CD4-positive, alpha-beta T cell treated with Interleukin-15 for 4 hours (primary cell): ENCODE data around the gene INPP5A.
"Not testable (repeated sequence)": the region's sequence is repeated elsewhere in the genome, so short reads cannot be mapped to it uniquely, and the experiment has no call there.

ENCODE experiments used
- DNase-seq: peaks from one replicate; pipeline ENCODE4 v3.0.0-alpha.2; 2020; ENCODE audit warnings: low spot score

INPP5A gene

DNA sequence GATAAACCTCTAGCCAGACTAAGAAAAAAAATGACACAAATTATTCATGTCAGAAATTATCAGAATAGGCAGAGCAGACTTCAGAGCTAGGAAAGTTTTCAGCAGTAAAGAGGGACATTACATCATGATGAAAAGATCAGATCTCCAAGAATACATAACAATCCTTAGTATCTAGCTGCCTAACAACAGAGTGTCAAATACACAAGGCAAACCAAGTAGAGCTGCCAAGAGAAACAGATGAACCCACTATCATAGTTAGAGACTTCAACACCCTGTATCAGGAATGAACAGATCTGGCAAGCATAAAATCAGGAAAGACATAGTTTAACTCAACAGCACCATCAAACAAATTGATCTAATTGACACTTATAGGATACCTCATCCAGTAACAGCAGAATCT lies 156.1 kb downstream of the INPP5A start:
- no peak for DNase-seq

DNA sequence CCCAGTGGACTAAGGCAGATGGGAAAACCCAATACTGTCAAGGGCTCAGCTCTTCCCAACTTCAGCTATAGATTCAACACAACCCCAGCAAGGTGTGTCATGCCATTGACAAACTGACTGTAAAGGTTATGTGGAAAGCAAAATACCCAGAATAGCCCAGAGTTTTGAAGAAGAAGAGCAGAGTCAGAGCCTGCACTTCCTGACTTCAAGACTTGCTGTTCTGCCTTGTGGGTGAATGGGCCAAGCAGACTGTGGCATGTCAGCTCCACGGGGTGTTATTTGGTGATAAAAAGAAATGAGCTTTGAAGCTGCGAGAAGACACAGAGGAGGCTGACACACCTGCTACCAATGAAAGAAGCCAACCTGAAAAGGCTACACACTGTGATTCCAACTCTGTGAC lies 158.6 kb downstream of the INPP5A start:
- DNase-seq: no peak

DNA sequence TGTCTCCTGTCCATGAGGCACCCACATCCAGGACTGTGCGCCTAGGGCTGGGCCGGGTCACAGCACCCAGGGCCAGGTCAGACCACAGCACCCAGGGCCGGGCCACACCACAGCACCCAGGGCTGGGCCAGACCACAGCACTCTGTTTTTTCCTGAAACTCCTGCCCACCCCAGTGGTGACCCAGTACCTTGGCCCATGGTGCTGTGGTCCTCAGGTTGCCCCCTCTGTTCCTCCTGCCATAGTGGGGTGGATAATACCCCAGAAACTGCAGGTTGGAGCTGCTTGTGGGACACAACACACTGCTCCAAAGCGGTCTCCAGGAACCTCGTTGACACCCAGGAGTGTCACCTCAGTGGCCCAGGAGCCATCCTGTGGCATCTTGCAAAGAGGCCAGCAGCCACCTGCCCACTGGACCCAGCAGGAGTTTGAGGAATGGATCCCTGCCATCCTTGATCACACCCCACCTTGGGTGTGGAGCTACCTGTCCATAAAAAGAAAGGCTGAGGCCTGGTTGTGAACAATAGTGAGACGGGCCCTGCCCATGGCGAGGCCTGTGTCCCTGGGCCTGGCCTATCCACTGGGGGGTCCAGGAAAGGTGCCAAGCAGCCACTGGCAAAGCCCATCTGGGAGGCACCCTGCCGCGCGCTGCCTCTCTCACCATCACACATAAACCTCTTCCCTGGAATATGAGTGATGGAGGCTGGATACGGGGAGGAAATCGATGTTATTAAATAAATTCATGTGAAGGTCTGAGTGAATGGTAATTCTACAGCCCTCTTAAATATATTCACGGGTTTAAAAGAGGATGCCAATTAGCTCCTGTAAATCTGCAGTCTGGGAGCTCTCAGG lies 159.4 kb downstream of the INPP5A start:
- DNase-seq: no peak

DNA sequence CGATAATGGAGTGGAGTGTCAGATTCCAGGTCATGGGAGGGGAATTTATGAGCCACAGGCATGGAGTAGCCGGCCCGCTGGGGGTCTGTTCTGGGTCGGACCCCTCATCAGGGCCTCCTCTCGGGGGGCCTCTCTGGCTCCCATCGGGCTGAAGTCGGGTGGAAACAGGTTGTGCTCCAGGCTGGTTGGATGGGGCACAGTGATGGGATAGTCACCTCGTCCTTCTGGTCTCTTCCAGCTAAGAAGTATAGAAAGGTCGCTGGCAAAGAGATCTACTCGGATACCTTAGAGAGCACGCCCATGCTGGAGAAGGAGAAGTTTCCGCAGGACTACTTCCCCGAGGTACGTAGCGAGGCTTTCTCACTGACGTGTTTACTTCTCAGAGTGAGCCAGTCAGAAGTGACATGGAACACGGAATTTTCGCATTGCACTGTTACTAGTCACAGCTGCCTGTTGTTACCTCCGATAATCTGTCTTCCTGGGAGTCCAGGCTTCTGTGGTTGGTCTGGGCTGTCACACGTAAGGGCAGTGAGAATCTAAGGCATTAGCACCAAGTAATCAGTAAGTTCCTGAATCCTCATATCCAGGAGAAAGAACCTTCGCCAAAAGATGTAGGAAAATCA lies 160.1 kb downstream of the INPP5A start:
- no peak for DNase-seq

DNA sequence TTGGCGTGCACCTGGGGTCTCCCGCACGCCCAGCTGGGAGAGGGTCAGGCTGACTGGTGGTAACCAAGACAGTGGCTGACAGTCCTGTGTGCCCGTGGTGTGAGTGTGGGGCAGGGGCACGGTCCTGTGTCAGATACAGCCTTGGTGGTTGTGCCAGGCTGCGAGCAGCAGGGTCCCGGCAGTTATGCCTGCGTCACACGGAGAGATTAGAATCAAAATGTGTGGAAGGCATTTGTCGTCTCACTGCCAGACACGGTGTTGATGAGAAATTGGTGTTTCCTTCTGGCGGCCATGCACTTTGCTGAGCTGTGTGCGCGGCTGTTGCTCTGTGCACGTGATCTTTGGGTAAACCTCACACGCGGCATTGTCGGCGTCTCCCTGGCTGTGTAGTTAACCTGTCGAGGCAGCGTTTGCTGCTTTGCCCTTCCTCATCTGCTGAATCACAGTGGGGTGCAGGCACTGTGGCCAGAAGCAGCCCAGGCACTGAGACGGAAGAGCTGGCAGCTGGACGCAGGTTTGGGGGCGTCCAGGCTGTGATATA lies 160.7 kb downstream of the INPP5A start:
- DNase-seq: no peak

DNA sequence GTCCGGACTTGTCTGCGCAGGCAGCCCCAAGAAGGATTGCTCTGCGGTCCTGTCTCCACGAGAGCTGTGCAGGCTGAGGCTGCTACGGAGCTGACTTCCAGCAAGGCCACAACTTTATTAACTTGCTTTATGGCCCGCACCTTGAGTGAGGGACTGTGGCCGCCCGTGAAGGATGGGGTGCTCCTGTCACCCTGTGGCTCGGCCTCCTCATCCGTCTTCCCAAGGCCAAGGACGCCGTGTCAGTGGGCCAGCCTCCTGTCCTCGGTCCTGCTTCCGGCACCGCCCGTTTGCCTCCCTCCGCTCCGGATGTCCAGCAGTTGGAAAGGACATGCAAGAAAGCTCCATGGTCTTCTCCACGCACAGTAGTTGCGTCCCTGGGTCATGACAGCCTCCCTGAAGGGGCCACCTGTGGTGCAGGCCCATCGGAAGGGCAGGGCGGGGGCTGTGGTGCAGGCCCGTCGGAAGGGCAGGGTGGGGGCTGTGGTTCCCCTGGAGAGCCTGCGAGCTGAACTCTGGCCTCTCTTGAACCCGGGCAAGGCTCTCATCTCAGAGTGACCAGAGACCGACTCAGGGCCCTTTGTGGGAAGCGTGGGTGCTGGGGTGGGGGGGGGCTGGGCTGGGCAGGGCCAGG lies 161.3 kb downstream of the INPP5A start:
- DNase-seq: no peak

DNA sequence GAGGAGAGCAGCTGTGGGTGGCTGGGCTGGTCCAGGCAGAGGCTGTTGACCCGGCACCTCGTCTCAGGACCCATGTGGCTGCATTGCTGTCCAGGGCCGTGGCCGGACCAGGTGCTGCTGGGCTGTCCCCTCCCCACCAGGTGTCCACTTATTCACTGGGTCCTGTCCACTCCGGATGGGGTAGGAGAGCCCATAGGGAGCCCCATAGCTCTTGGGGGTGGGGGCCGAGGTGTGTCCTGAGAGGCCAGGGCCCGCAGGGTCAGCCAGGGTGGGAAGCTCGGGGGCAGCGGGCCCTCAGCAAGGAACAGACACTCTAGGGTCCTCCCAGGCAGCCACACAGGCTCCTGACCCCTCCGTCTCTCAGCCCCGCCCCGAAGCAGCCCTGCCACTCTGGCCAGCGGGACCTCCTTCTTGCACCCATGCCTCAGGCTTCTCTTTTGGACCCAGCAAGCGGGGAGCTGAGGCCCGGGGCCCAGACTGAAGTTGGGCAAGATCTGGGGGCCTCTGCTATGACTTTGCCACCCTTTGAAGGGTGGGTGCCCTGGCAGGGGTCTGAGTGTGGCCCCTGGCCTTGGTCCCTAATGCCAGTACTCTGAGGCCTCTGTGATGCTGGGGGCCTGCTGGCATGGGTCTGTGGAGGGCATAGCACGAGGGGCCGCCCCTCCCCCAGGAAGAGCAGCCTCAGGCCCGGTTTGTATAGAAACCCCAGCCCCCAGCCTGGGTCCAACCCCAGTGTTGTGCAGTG lies 162.0 kb downstream of the INPP5A start:
- no peak for DNase-seq

DNA sequence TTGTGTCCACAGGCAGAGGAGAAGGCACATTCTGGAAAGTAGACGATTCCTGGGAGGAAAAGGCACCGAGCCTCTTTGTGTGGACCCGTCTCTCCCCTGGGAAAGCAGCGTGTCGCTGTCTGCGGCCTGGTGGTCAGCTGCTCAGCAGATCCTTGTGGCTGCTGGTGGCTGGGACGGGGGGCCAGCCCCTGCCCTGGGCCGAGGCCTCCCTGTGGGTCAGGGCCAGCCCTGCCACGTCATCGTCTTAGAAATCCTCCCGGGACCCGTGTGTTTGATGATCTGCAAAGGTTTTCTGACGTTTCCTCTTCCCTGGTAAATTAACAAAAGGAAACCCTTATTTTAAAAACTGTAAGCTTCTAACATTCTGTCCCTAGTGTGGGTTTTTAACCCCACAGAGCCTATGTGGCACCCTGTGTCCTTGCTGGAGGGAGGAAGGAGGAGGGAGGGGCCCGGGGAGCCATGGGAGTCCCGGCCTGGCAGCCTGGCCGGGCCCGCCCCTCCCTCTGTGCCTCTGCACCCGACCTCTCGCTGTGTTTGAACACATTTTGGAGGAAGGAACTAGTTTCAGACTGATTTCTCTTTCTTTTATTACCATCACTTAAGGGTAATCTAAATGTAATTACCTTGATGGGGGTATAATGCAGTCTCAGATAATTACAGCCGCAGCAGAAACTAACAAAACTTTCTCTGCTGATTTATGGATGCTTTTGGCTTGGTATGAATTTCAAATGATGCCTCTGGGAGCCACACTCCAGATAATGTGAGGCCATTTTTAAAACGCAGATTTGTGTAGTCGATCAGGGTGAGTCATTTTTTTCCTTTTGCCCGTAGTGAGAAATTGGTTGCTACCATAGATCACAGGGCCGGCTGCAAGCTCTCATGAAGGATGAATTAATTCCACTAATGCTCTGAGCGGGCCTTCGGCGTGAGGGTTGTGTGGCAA lies 162.8 kb downstream of the INPP5A start:
- no peak for DNase-seq

DNA sequence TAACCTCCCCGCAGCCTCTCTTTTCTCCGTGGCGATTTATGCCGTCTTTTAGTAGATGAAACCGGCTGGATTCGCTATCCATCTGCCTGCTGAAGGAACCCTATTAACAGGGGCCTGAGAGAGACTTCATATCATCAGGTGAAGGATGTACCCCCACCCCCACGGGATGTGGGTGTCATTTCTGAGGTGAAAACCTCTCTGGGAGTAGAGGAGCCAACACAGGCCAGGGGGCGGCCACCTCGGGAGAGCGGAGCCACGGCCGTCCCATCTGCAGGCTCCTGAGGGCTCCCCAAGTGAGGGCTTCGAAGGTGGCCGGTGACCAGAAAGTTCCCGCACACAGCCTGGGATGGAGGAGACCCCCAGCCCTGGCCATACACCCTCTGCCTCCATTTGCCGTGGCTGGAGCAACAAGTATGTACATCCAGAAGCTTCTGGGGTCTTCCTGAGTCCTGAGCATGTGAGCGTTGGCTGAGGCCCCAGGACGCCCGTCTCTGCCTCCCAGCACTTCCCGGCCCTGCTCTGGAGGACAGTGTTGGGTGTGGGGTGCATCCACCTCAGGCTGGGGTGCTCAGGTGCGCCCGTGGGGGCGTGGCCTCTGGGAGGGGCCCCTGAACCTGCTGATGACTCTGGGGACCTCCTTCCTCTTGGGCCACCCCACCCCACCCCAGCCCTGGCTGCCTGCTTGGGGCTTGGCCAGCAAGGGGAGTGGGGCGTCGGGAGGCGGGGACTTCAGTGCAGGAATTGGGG lies 163.7 kb downstream of the INPP5A start:
- DNase-seq: no peak

DNA sequence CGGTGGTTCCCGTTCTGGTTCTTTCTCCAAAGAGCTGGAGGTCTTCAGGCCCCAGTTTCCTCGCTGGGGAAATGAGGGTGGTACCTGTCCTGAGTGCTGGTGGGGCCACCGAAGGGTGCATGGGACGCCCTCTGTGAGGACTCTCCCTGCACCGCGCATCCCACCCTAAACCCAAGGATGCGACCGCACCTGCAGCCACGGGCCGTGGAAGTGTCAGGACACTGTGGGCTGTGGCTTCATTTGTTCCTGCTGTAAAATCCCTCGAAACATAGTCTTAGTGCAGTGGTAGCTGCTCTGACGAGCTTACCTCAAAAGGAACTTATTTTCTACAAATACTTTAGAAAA lies 164.2 kb downstream of the INPP5A start:
- DNase-seq: no peak

DNA sequence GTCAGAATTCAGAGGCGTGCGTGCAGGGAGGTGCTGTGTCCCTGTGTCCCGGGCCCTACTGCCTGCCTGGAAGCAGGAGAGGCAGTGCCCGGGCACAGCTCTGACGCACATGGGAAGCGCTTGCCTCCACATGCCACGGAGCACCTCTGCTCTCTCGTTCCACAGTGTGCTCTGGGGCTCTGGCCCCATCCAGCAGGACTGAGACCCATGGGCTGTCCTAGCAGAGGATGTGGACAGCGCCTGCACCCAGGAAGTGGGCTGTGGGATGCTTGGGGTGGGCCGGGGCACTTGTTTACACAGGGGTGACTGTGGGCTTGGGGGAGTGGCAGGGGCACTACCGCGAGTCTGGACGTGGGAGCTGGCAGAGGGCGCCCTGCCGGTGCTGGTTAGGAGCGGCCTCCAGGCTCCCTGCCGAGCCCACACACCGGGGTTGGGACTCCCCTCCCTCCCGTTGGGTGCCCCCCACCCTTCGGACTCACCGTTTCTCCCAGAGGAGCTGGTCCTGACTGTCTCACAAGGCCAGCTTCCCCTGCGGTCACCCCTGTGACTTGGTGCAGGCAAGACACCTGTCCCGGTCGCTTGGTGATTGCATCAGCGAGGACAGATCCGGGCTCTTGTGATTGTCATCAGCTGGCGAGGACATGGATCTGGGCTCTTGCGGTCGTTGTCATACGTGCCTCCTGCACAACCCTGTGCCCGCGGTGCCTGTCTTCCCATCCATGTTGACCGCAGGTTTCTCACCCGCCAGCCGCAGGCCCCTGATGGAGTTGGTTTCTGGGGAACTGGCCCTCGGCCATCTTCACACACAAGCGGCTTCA lies 165.2 kb downstream of the INPP5A start:
- no peak for DNase-seq

DNA sequence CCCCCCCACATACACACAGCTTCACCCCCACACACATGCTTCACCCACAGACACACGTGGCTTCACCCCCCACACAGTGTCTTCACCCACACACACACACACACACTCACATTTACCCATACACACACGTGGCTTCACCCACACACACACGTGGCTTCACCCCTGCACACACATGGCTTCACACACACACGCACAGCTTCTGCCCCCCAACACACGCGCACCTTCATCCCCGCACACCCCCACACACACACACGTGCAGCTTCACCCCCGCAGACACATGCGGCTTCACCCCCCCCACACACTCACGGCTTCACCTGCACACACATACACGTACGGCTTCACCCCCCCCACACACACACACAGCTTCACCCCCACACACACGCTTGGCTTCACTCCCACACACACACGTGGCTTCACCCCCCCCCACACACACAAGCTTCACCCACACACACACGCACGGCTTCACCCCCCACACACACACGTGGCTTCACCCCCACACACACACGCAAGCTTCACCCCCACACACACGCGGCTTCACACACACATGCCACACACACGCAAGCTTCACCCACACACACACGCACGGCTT lies 165.9 kb downstream of the INPP5A start:
- DNase-seq: no peak

DNA sequence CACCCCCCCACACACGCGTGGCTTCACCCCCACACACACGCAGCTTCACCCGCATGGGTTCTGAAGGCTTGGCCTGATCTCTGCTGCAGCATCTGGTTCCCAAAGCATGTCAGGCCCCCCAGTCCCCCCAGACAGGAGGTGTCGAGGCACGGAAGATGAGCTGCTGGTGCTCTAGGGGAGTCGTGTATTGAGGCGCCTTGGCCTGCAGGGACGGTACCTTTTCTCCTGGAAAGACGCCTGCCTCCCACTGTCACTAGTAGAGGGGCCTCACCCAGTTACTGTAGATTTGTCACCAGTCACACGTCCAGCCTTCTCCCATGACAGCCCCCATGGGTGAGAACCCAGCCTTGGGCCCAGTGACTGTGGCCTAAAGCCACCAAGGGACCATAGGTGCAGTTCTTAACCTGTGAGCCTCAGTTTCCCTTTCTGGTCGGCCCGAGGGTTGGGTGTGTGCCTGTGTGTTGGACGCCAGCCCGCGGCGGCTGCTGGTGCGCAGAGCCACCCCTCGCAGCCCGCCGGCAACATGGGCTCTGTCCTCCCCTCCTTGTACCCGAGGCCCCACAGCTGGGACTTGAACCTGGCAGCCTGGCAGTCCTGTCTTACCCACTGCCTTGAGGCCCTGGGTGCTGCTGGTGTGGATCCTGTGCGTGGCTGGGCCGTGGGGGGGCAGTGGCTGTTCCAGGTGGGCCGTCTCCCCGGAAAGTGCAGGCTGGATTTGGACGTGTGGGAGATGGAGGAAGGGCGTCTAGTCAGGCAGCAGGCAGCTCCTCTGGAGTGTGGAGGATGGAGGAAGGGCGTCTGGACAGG lies 166.6 kb downstream of the INPP5A start:
- no peak for DNase-seq

DNA sequence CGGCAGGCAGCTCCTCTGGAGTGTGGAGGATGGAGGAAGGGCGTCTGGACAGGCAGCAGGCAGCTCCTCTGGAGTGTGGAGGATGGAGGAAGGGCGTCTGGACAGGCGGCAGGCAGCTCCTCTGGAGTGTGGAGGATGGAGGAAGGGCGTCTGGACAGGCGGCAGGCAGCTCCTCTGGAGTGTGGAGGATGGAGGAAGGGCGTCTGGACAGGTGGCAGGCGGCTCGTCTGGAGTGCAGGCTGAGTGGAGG lies 167.2 kb downstream of the INPP5A start:
- DNase-seq: not testable (repeated sequence)

DNA sequence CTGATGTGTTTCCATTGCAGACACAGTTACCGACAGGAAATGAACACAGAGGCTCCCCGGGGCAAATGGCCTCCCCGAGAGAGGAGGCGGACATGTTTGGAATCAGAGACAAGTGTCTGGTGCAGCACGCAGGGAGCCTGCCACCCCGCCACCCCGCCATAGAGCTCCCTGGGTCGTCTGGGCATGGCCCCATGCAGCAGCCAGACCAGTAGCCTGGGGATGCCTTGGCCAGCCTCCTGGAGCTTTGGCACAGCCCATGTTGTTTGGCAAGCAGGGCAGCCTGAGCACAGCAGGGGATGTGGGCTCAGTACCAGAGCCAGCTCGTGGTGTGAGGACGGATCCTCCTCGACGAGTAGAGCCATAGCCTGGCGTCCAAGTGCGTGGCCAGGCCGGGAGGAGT lies 167.6 kb downstream of the INPP5A start:
- no peak for DNase-seq

DNA sequence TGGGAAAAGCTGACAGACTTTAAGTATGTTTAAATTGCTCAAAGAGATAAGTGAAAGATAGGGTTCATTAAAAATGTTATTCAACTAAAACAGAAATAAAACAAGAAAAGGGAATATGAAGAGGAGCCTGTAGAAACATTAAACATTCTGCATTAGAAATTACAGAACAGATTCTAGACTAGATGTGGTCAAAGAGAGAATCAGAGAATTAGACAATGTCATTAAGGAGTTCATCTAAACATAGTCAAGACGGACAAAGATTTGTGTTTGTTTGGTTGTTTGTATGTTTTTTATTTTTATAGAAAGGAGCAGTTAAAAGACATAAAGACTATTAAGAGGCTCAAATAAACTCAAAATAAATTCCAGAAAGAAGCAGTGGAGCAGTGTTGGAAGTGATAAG lies 168.4 kb downstream of the INPP5A start:
- DNase-seq: no peak

DNA sequence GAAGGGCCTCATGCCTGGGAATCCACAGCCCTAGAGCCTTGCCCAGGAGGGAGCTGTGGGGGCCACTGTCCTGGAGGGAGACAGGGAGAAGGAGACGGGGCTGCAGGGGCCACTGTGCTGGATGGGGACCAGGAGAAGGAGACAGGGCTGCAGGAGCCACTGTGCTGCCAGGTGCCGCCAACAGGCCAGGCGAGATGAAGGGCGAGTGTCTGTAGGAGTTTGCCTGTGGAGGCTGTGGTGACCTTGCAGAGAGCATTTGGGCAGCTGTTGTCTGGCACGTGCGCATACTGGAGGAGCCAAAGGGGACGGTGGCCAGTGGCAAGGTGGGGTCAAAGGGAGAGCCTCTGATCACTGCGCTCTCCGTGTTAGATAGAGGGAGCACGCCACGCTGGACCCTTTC lies 169.1 kb downstream of the INPP5A start:
- DNase-seq: no peak

DNA sequence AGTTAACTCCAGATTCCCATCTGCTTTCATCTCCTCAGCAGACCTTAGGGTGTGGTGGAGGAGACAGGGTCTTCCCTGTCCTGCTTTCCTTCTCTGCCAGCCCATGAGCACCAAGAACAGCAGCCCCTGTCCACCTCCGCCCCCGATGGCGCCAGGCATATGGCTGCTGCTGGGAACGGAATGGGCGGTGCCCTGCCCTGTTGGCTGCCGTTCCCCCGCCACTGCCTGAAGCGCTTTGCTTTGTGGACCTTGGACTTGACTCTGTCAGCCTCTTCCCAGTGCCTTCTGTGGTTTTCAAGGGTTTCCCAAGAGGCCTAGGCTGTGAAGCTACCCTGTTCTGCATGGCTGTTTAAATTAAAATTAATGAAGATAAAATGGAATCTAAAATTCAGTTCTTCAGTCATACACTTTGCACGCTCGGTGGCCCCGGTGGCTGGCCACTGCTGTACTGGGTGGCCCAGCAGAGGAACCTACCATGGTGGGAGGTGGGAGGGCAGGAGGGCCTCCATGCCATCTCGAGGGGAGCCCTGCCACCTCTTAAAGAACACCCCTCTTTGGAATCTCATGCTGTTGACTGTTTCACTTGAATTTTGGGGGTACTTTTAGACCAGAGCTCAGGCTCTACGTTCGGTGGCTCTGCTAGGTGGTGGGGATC lies 169.7 kb downstream of the INPP5A start:
- DNase-seq: no peak
